ENCODE results near the gene ABCC1.

GRCh38 chr16:15949210-15950160 is at the start of gene ABCC1:
- TF ChIP-seq CTCF (IDR thresholded peaks at IDR 0.05) (no peak), POLR2A (IDR thresholded peaks at IDR 0.05) (no peak)

Measured in Peyer's patch (tissue), 4 donors.